Right lobe of liver (tissue), 6 donors: Measurements from ENCODE around the gene TRIM71. TPM values are rescaled to one million over a fixed set of nuclear protein-coding genes. Genes with fewer than 3 reads are reported as not detected.

ENCODE experiments used
- ATAC-seq, 4 donors: fragments of 200-7000 bp; cut with Tn5 transposase; one replicate each; pipeline ENCODE4 v1.9.1; 2020; ENCODE audit warnings: mild to moderate bottlenecking in 4 of 4, moderate library complexity in 4 of 4
- DNase-seq, 3 donors: peaks; one replicate each; pipeline ENCODE4 v3.0.0-alpha.2; 2020
- H3K27ac ChIP-seq, 3 donors: fragments of 200-600 bp; one replicate each; pipeline ENCODE4 v1.8.0; 2022
- H3K27me3 ChIP-seq, 2 donors: fragments of 200-600 bp; one replicate each; pipeline ENCODE4 v1.8.0; 2022
- H3K36me3 ChIP-seq, 4 donors: fragments of 200-600 bp; sonication (generic) in 1 of 4; one replicate each; pipeline versions ENCODE4 v1.5.1 to v1.8.0; 2017 to 2022; ENCODE audit warnings: control low read depth in 1 of 4
- H3K4me1 ChIP-seq, 4 donors: fragments of 200-600 bp; sonication (generic) in 1 of 4; one replicate each; pipeline versions ENCODE4 v1.5.1 to v1.8.0; 2017 to 2022; ENCODE audit warnings: control low read depth in 1 of 4
- H3K4me3 ChIP-seq, 3 donors: fragments of 200-600 bp; one replicate each; pipeline ENCODE4 v1.8.0; 2022
- H3K9me3 ChIP-seq, 4 donors: fragments of 200-600 bp; sonication (generic) in 1 of 4; one replicate each; pipeline versions ENCODE4 v1.5.1 to v1.8.0; 2017 to 2022; ENCODE audit warnings: control low read depth in 1 of 4
- CTCF ChIP-seq, 4 donors: fragments of 200-600 bp in 3 of 4; fragments of 450-650 bp in 1 of 4; IDR thresholded peaks; one replicate each; pipeline versions ENCODE4 v1.5.1 to v1.8.0; 2016 to 2022; ENCODE audit warnings: antibody characterized with exemption in 4 of 4, mild to moderate bottlenecking in 2 of 4
- POLR2A ChIP-seq: fragments of 450-650 bp; IDR thresholded peaks from one replicate; pipeline ENCODE4 v1.6.1; 2017; ENCODE audit warnings: antibody characterized with exemption, mild to moderate bottlenecking
- WGBS: methylation state at CpG from one replicate; pipeline ENCODE4 v1.1.6; 2018; ENCODE audit warnings: low coverage, low lambda C conversion rate; ENCODE audit not compliant: insufficient coverage; ENCODE audit errors: missing lambda C conversion rate; 5-methylcytosine and 5-hydroxymethylcytosine counted together
- intact Hi-C, 2 donors: fragments of 100-400 bp; cut with DNase I; formaldehyde crosslinking; loops; one replicate each; pipeline versions ENCODE4 v1.11.2 to v1.14.1; 2022
- total RNA-seq, 6 experiments: library from RNA; depleted of rRNA in 2 of 6; stranded (reverse); fragments of >200 nt in 2 of 6; fragmentation: NEBNext Ultra II Directional in 3 of 6; extraction: Animal tissue kit (Norgen Biotek cat#: 25700) in 3 of 6; gene quantifications; one replicate each; pipeline versions ENCODE4 v1.1.0 to v1.2.4, GENCODE V29; 2016 to 2023
- donor health status: DM: no; HTN: yes; CAD: no.
- donor health status: DM: no; HTN: no; CAD: no.
- donor health status: DM: no; HTN: no; CAD: no.
- donor health status: DM: no; HTN: yes; CAD: no.
- donor health status: DM: no; HTN: yes; CAD: no.

Gene TRIM71
- total RNA-seq, 6 experiments from 2014 or later, result not detected

GRCh38 chr3:32872487-32873382 lies 54.9 kb downstream of the TRIM71 start:
- ATAC-seq, result no peak
- H3K27ac ChIP-seq, result no peak overlapping the region
- H3K4me1 ChIP-seq, result no peaks in the 10 kb centered on the region
- intact Hi-C loops, result no loop called here
- H3K4me3 ChIP-seq, result no peak overlapping the region
- DNase-seq, result no peak
- H3K9me3 ChIP-seq, result no peaks in the 10 kb centered on the region
- no peaks in the 10 kb centered on the region for H3K27me3 ChIP-seq
- TF ChIP-seq CTCF (IDR thresholded peaks at IDR 0.05) (no peak), POLR2A (no peak)
- 55% methylated on average over 5 of the region's 6 CpGs for WGBS
- no peaks in the 10 kb centered on the region for H3K36me3 ChIP-seq

GRCh38 chr3:32873531-32874130 lies 55.8 kb downstream of the TRIM71 start:
- WGBS, result 56% methylated on average over 5 of the region's 12 CpGs
- no peaks in the 10 kb centered on the region for H3K4me1 ChIP-seq
- no peak overlapping the region for H3K27ac ChIP-seq
- DNase-seq (no peak), ATAC-seq (no peak)
- no peak for TF ChIP-seq POLR2A
- no peak for TF ChIP-seq CTCF (IDR thresholded peaks at IDR 0.05)
- no peak overlapping the region for H3K4me3 ChIP-seq
- no peaks in the 10 kb centered on the region for H3K27me3 ChIP-seq
- intact Hi-C loops, result no loop called here
- no peaks in the 10 kb centered on the region for H3K9me3 ChIP-seq
- no peaks in the 10 kb centered on the region for H3K36me3 ChIP-seq

GRCh38 chr3:32876920-32877319 lies 59.1 kb downstream of the TRIM71 start:
- TF ChIP-seq CTCF (IDR thresholded peaks at IDR 0.05), result no peak
- 74% methylated on average over 5 of the region's 5 CpGs for WGBS
- no peak for ATAC-seq
- no peak overlapping the region for H3K27ac ChIP-seq
- no peak for DNase-seq
- no peaks in the 10 kb centered on the region for H3K4me1 ChIP-seq
- no peaks in the 10 kb centered on the region for H3K27me3 ChIP-seq
- intact Hi-C loops, result no loop called here
- H3K36me3 ChIP-seq, result no peaks in the 10 kb centered on the region
- H3K4me3 ChIP-seq, result no peak overlapping the region
- H3K9me3 ChIP-seq, result no peaks in the 10 kb centered on the region

GRCh38 chr3:32877598-32877997 lies 59.8 kb downstream of the TRIM71 start:
- Histone ChIP-seq H3K4me1 (no peaks in the 10 kb centered on the region), H3K36me3 (no peaks in the 10 kb centered on the region), H3K9me3 (no peaks in the 10 kb centered on the region), H3K4me3 (no peak overlapping the region), H3K27ac (no peak overlapping the region), H3K27me3 (no peaks in the 10 kb centered on the region)
- DNase-seq, result no peak
- 62% methylated on average over 2 of the region's 2 CpGs for WGBS
- no peak for ATAC-seq
- intact Hi-C loops, result no loop called here
- TF ChIP-seq CTCF (IDR thresholded peaks at IDR 0.05) (no peak), POLR2A (no peak)
